ENCODE data around the gene ITPR3.

The ITPR3 gene

DNA sequence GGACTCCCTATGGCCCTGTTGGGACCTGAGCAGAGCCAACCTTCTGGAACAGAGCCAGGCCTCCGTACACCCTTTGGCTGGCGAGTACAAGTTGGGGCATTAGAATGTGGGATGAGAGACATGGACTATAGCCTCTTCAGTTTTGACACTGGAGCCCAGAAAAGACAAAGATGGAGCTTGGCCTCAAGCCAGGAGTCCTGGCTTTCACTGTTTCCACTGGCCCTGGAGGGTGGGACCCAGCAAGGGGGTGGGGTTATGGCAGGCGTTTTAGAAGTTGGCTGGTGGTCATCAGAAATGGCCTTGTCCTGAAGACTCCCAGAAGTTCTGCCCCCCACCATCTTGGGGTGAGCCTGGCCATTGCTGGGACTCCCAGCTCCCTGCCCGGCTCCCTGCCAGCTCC is 21.8 kb downstream of the ITPR3 start:
- no CpG with 5 or more reads among the region's 4 CpGs for WGBS, 2 donors (ENCODE audit: extremely low coverage in 2 of 2, insufficient read length in 2 of 2, insufficient replicate concordance in 1 of 2)
- peak overlapping the region; percentile 29 for H2BK5ac ChIP-seq (ENCODE audit: low read length)
- H3K79me1 ChIP-seq (ENCODE audit: low read depth, low read length): no peaks in the 10 kb centered on the region
- no peak overlapping the region for H2BK120ac ChIP-seq (ENCODE audit: low read depth, low read length)
- no peak overlapping the region for H2AFZ ChIP-seq (ENCODE audit: low read length)
- peaks cover 7 to 13% of the 10 kb centered on the region in 2 donors for H3K4me1 ChIP-seq (ENCODE audit: control insufficient read depth in 2 of 2, insufficient read depth in 1 of 2, low read depth in 1 of 2, low read length in 2 of 2)
- H3K4ac ChIP-seq (ENCODE audit: low read length): no peak overlapping the region
- no peak overlapping the region for H2BK12ac ChIP-seq (ENCODE audit: low read length)
- H4K8ac ChIP-seq (ENCODE audit: low read depth, low read length): no peak overlapping the region
- DNase-seq (ENCODE audit: low spot score): no peak
- no peak overlapping the region for H3K18ac ChIP-seq (ENCODE audit: low read length)
- H3K9me3 ChIP-seq (replicated peaks in 1 of 2; ENCODE audit: control insufficient read depth in 2 of 2, insufficient read depth in 1 of 2, low read depth in 1 of 2, low read length in 2 of 2): no peaks in the 10 kb centered on the region
- no peak overlapping the region for H3K23ac ChIP-seq (ENCODE audit: low read depth, low read length, poor library complexity)
- H2BK15ac ChIP-seq (ENCODE audit: low read length): no peak overlapping the region
- no peaks in the 10 kb centered on the region for H3K36me3 ChIP-seq (replicated peaks in 1 of 2; ENCODE audit: control insufficient read depth in 2 of 2, insufficient read depth in 2 of 2, low read length in 2 of 2)
- H3K14ac ChIP-seq (ENCODE audit: low read length): no peak overlapping the region
- no peak overlapping the region for H3K4me2 ChIP-seq (ENCODE audit: insufficient read depth, low read length, poor library complexity, severe bottlenecking)
- peak overlapping the region; percentile 94 for H2AK5ac ChIP-seq (ENCODE audit: low read depth, low read length)
- no peak overlapping the region for H3K27ac ChIP-seq (replicated peaks; ENCODE audit: low read length)
- H3K4me3 ChIP-seq (ENCODE audit: low read length in 2 of 2): no peak overlapping the region
- H4K91ac ChIP-seq (ENCODE audit: low read depth, low read length, poor library complexity): no peak overlapping the region
- H3K9ac ChIP-seq (ENCODE audit: low read depth, low read length, poor library complexity): no peak overlapping the region
- no peaks in the 10 kb centered on the region for H3K27me3 ChIP-seq (ENCODE audit: control insufficient read depth in 3 of 3, insufficient read depth in 3 of 3, low read depth in 1 of 3, low read length in 3 of 3)

- Histone ChIP-seq H2BK12ac (ENCODE audit: low read length) (no peak overlapping the region), H3K4ac (ENCODE audit: low read length) (no peak overlapping the region), H2BK120ac (ENCODE audit: low read depth, low read length) (no peak overlapping the region), H4K91ac (ENCODE audit: low read depth, low read length, poor library complexity) (no peak overlapping the region), H3K9me3 (replicated peaks in 1 of 2; ENCODE audit: control insufficient read depth in 2 of 2, insufficient read depth in 1 of 2, low read depth in 1 of 2, low read length in 2 of 2) (peaks cover 0 to 2% of the 10 kb centered on the region in 2 donors), H3K14ac (ENCODE audit: low read length) (no peak overlapping the region), H3K23ac (ENCODE audit: low read depth, low read length, poor library complexity) (no peak overlapping the region), H2AFZ (ENCODE audit: low read length) (no peak overlapping the region), H4K8ac (ENCODE audit: low read depth, low read length) (no peak overlapping the region), H2BK15ac (ENCODE audit: low read length) (no peak overlapping the region), H3K36me3 (replicated peaks in 1 of 2; ENCODE audit: control insufficient read depth in 2 of 2, insufficient read depth in 2 of 2, low read length in 2 of 2) (no peaks in the 10 kb centered on the region), H3K27me3 (ENCODE audit: control insufficient read depth in 3 of 3, insufficient read depth in 3 of 3, low read depth in 1 of 3, low read length in 3 of 3) (no peaks in the 10 kb centered on the region), H3K18ac (ENCODE audit: low read length) (no peak overlapping the region), H3K4me1 (ENCODE audit: control insufficient read depth in 2 of 2, insufficient read depth in 1 of 2, low read depth in 1 of 2, low read length in 2 of 2) (peaks cover 2 to 6% of the 10 kb centered on the region in 2 donors), H3K27ac (replicated peaks; ENCODE audit: low read length) (no peak overlapping the region), H3K79me1 (ENCODE audit: low read depth, low read length) (no peaks in the 10 kb centered on the region), H3K4me2 (ENCODE audit: insufficient read depth, low read length, poor library complexity, severe bottlenecking) (no peak overlapping the region), H2AK5ac (ENCODE audit: low read depth, low read length) (no peak overlapping the region), H3K4me3 (ENCODE audit: low read length in 2 of 2) (no peak overlapping the region), H3K9ac (ENCODE audit: low read depth, low read length, poor library complexity) (no peak overlapping the region), H2BK5ac (ENCODE audit: low read length) (no peak overlapping the region)
- no CpG with 5 or more reads among the region's 4 CpGs for WGBS, 2 donors (ENCODE audit: extremely low coverage in 2 of 2, insufficient read length in 2 of 2, insufficient replicate concordance in 1 of 2)
- no peak for DNase-seq (ENCODE audit: low spot score)
Measured at GRCh38 chr6:33651403-33651802, 30.3 kb downstream of the ITPR3 start.

- no peak overlapping the region for H4K8ac ChIP-seq (ENCODE audit: low read depth, low read length)
- H2BK15ac ChIP-seq (ENCODE audit: low read length): peak overlapping the region; percentile 58
- peak overlapping the region; percentile 38 for H3K18ac ChIP-seq (ENCODE audit: low read length)
- H2AK5ac ChIP-seq (ENCODE audit: low read depth, low read length): peak overlapping the region; percentile 56
- peak overlapping the region; percentile 55 for H3K23ac ChIP-seq (ENCODE audit: low read depth, low read length, poor library complexity)
- WGBS, 2 donors (ENCODE audit: extremely low coverage in 2 of 2, insufficient read length in 2 of 2, insufficient replicate concordance in 1 of 2): no CpG with 5 or more reads among the region's 5 CpGs
- DNase-seq (ENCODE audit: low spot score): no peak
- H3K4me2 ChIP-seq (ENCODE audit: insufficient read depth, low read length, poor library complexity, severe bottlenecking): no peak overlapping the region
- H2AFZ ChIP-seq (ENCODE audit: low read length): no peak overlapping the region
- no peak overlapping the region for H3K4me3 ChIP-seq (ENCODE audit: low read length in 2 of 2)
- peak overlapping the region; percentile 56 for H3K14ac ChIP-seq (ENCODE audit: low read length)
- no peaks in the 10 kb centered on the region for H3K27me3 ChIP-seq (ENCODE audit: control insufficient read depth in 3 of 3, insufficient read depth in 3 of 3, low read depth in 1 of 3, low read length in 3 of 3)
- H3K36me3 ChIP-seq (replicated peaks in 1 of 2; ENCODE audit: control insufficient read depth in 2 of 2, insufficient read depth in 2 of 2, low read length in 2 of 2): no peaks in the 10 kb centered on the region
- peak overlapping the region; percentile 53 for H2BK5ac ChIP-seq (ENCODE audit: low read length)
- no peak overlapping the region for H3K27ac ChIP-seq (replicated peaks; ENCODE audit: low read length)
- H3K9ac ChIP-seq (ENCODE audit: low read depth, low read length, poor library complexity): no peak overlapping the region
- H3K9me3 ChIP-seq (replicated peaks in 1 of 2; ENCODE audit: control insufficient read depth in 2 of 2, insufficient read depth in 1 of 2, low read depth in 1 of 2, low read length in 2 of 2): peaks cover 0 to 2% of the 10 kb centered on the region in 2 donors
- no peak overlapping the region for H4K91ac ChIP-seq (ENCODE audit: low read depth, low read length, poor library complexity)
- no peak overlapping the region for H2BK12ac ChIP-seq (ENCODE audit: low read length)
- no peak overlapping the region for H3K4ac ChIP-seq (ENCODE audit: low read length)
- H2BK120ac ChIP-seq (ENCODE audit: low read depth, low read length): peak overlapping the region; percentile 97
- H3K79me1 ChIP-seq (ENCODE audit: low read depth, low read length): no peaks in the 10 kb centered on the region
- H3K4me1 ChIP-seq (ENCODE audit: control insufficient read depth in 2 of 2, insufficient read depth in 1 of 2, low read depth in 1 of 2, low read length in 2 of 2): peaks cover 6 to 7% of the 10 kb centered on the region in 2 donors
Measured at GRCh38 chr6:33652002-33652401, 30.9 kb downstream of the ITPR3 start.

DNA sequence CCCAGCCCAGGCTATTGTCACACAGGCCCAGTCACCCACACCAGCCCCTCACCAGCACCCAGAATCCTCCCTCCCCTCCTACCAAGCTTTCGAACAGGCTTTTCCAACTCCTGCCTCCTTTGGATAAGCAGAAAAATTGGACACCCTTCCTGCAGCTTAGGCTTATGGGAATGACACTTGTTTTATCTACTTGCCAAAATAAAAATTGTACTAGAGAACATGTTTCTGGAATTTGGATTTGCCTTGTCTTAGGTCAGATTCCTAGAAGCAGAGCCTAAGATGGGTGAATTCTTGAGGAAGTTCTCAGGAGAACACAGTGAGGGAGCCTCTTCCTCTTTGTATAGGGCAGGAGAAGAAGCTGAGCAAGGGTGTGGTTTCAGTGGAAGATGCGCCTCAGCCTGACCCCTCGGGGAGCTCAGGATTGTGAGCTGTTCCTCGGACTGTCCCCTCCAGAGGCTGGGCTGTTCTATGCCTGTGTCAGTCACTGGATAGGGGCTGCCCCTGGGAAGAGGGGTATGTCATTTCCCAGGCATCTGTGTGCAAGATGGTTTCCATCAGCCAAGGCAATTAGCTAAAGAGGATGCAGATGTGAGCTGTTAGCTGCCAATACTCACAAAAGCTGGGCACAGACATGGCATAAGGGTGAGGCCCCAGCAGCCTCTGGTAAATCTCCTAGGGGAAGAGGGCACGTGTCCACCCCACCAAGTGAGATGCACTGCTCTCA is 33.9 kb downstream of the ITPR3 start:
- Histone ChIP-seq H2BK5ac (ENCODE audit: low read length) (no peak overlapping the region), H3K27ac (replicated peaks; ENCODE audit: low read length) (no peak overlapping the region), H3K4ac (ENCODE audit: low read length) (no peak overlapping the region), H3K18ac (ENCODE audit: low read length) (peak overlapping the region; percentile 72), H3K9me3 (replicated peaks in 1 of 2; ENCODE audit: control insufficient read depth in 2 of 2, insufficient read depth in 1 of 2, low read depth in 1 of 2, low read length in 2 of 2) (peaks cover 0 to 2% of the 10 kb centered on the region in 2 donors), H2BK12ac (ENCODE audit: low read length) (no peak overlapping the region), H3K79me1 (ENCODE audit: low read depth, low read length) (no peaks in the 10 kb centered on the region), H3K9ac (ENCODE audit: low read depth, low read length, poor library complexity) (peak overlapping the region; percentile 38), H2AK5ac (ENCODE audit: low read depth, low read length) (no peak overlapping the region), H3K36me3 (replicated peaks in 1 of 2; ENCODE audit: control insufficient read depth in 2 of 2, insufficient read depth in 2 of 2, low read length in 2 of 2) (no peaks in the 10 kb centered on the region), H2AFZ (ENCODE audit: low read length) (peak overlapping the region; percentile 36), H2BK15ac (ENCODE audit: low read length) (no peak overlapping the region), H3K14ac (ENCODE audit: low read length) (no peak overlapping the region), H3K4me3 (ENCODE audit: low read length in 2 of 2) (no peak overlapping the region), H4K8ac (ENCODE audit: low read depth, low read length) (no peak overlapping the region), H3K4me1 (ENCODE audit: control insufficient read depth in 2 of 2, insufficient read depth in 1 of 2, low read depth in 1 of 2, low read length in 2 of 2) (peaks cover 0 to 9% of the 10 kb centered on the region in 2 donors), H3K4me2 (ENCODE audit: insufficient read depth, low read length, poor library complexity, severe bottlenecking) (no peak overlapping the region), H3K23ac (ENCODE audit: low read depth, low read length, poor library complexity) (peak overlapping the region; percentile 9), H3K27me3 (ENCODE audit: control insufficient read depth in 3 of 3, insufficient read depth in 3 of 3, low read depth in 1 of 3, low read length in 3 of 3) (no peaks in the 10 kb centered on the region), H4K91ac (ENCODE audit: low read depth, low read length, poor library complexity) (no peak overlapping the region), H2BK120ac (ENCODE audit: low read depth, low read length) (no peak overlapping the region)
- no peak for DNase-seq (ENCODE audit: low spot score)
- no CpG with 5 or more reads among the region's 5 CpGs for WGBS, 2 donors (ENCODE audit: extremely low coverage in 2 of 2, insufficient read length in 2 of 2, insufficient replicate concordance in 1 of 2)

Data from neuronal stem cell (in vitro differentiated cells).